ENCODE results near the gene ZNF558.

DNA sequence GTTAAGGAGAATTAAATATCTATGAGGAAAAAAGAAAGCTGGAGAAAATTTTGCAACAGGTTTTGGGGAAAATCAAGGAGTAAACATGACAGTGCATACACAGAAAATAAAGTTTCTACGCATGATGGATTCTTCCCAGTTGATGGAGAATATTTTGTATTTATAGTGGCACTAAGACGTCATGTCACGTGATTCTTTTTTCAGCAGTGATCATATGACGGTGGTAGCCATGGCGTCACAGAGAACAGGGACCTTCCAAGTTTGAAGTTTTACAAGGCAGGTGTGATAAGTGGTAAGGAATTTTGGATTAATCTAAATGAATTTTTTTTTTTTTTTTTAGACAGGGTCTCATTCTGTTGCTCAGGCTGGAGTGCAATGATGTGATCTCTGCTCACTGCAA is 8.6 kb upstream of the ZNF558 start:
- TF ChIP-seq, protein P1, sequence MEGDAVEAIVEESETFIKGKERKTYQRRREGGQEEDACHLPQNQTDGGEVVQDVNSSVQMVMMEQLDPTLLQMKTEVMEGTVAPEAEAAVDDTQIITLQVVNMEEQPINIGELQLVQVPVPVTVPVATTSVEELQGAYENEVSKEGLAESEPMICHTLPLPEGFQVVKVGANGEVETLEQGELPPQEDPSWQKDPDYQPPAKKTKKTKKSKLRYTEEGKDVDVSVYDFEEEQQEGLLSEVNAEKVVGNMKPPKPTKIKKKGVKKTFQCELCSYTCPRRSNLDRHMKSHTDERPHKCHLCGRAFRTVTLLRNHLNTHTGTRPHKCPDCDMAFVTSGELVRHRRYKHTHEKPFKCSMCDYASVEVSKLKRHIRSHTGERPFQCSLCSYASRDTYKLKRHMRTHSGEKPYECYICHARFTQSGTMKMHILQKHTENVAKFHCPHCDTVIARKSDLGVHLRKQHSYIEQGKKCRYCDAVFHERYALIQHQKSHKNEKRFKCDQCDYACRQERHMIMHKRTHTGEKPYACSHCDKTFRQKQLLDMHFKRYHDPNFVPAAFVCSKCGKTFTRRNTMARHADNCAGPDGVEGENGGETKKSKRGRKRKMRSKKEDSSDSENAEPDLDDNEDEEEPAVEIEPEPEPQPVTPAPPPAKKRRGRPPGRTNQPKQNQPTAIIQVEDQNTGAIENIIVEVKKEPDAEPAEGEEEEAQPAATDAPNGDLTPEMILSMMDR (tag by site-specific recombination; IDR thresholded peaks at IDR 0.05) = no peak
- no peak for TF ChIP-seq YY1 (tag by site-specific recombination; IDR thresholded peaks at IDR 0.05)

Measured in HEK293 (cell line).